HEK293 (cell line): ENCODE measurements around the gene RELB.

Experiments
- EGR2 ChIP-seq: fragments of 450-650 bp; formaldehyde crosslinking; IDR thresholded peaks from 2 replicates; pipeline ENCODE4 v1.5.1; 2016; ENCODE audit warnings: low read depth, missing biosample characterization, missing genetic modification characterization
- FEZF1 ChIP-seq: fragments of 450-650 bp; formaldehyde crosslinking; IDR thresholded peaks from 2 replicates; pipeline ENCODE4 v1.5.1; 2016; ENCODE audit warnings: missing biosample characterization, missing genetic modification characterization
- HOXC10 ChIP-seq: sonication (generic); formaldehyde crosslinking; IDR thresholded peaks from 2 replicates; pipeline ENCODE4 v1.8.1; 2023; ENCODE audit warnings: mild to moderate bottlenecking, missing genetic modification reagents
- PATZ1 ChIP-seq: fragments of 450-650 bp; formaldehyde crosslinking; IDR thresholded peaks from 2 replicates; pipeline ENCODE4 v1.5.1; 2016; ENCODE audit warnings: missing biosample characterization, missing genetic modification characterization
- SALL2 ChIP-seq: fragments of 450-650 bp; formaldehyde crosslinking; IDR thresholded peaks from 2 replicates; pipeline ENCODE4 v1.5.0; 2017; ENCODE audit warnings: missing biosample characterization, mild to moderate bottlenecking, missing genetic modification characterization, borderline replicate concordance
- ZBTB49 ChIP-seq: fragments of 450-650 bp; formaldehyde crosslinking; IDR thresholded peaks from 2 replicates; pipeline ENCODE4 v1.5.1; 2016; ENCODE audit warnings: missing biosample characterization, missing genetic modification characterization, low read depth
- ZNF248 ChIP-seq: fragments of 450-650 bp; formaldehyde crosslinking; IDR thresholded peaks from 2 replicates; pipeline ENCODE4 v1.5.1; 2017; ENCODE audit warnings: missing biosample characterization, missing genetic modification characterization
- ZNF302 ChIP-seq: fragments of 450-650 bp; formaldehyde crosslinking; IDR thresholded peaks from 2 replicates; pipeline ENCODE4 v1.5.1; 2016; ENCODE audit warnings: missing biosample characterization, missing genetic modification characterization, low read depth
- ZNF350 ChIP-seq: fragments of 450-650 bp; formaldehyde crosslinking; IDR thresholded peaks from 2 replicates; pipeline ENCODE4 v1.5.0; 2017; ENCODE audit warnings: missing biosample characterization, mild to moderate bottlenecking, missing genetic modification characterization
- ZNF398 ChIP-seq: fragments of 450-650 bp; formaldehyde crosslinking; IDR thresholded peaks from 2 replicates; pipeline ENCODE4 v1.5.1; 2017; ENCODE audit warnings: missing biosample characterization, missing genetic modification characterization
- ZNF416 ChIP-seq: fragments of 450-650 bp; formaldehyde crosslinking; IDR thresholded peaks from 2 replicates; pipeline ENCODE4 v1.5.1; 2016; ENCODE audit warnings: missing biosample characterization, missing genetic modification characterization
- ZNF449 ChIP-seq: fragments of 450-650 bp; formaldehyde crosslinking; IDR thresholded peaks from 2 replicates; pipeline ENCODE4 v1.5.1; 2017; ENCODE audit warnings: missing biosample characterization, mild to moderate bottlenecking, missing genetic modification characterization, moderate library complexity
- ZNF510 ChIP-seq: fragments of 450-650 bp; formaldehyde crosslinking; IDR thresholded peaks from 2 replicates; pipeline ENCODE4 v1.5.1; 2018; ENCODE audit warnings: mild to moderate bottlenecking, missing genetic modification characterization, missing biosample characterization; ENCODE audit not compliant: insufficient replicate concordance
- ZNF544 ChIP-seq: fragments of 450-650 bp; formaldehyde crosslinking; IDR thresholded peaks from 2 replicates; pipeline ENCODE4 v1.5.0; 2017; ENCODE audit warnings: missing biosample characterization, missing genetic modification characterization
- ZNF571 ChIP-seq: fragments of 450-650 bp; formaldehyde crosslinking; IDR thresholded peaks from 2 replicates; pipeline ENCODE4 v1.5.0; 2017; ENCODE audit warnings: missing biosample characterization, missing genetic modification characterization
- ZNF585B ChIP-seq: fragments of 450-650 bp; formaldehyde crosslinking; IDR thresholded peaks from 2 replicates; pipeline ENCODE4 v1.5.1; 2016; ENCODE audit warnings: missing biosample characterization, missing genetic modification characterization
- ZNF623 ChIP-seq: fragments of 450-650 bp; formaldehyde crosslinking; IDR thresholded peaks from 2 replicates; pipeline ENCODE4 v1.5.1; 2016; ENCODE audit warnings: missing biosample characterization, missing genetic modification characterization
- ZNF660 ChIP-seq: fragments of 450-650 bp; IDR thresholded peaks from 2 replicates; pipeline ENCODE4 v1.5.1; 2018; ENCODE audit warnings: missing biosample characterization, mild to moderate bottlenecking, missing genetic modification characterization
- TF ChIP-seq, protein P1 (sequence below): fragments of 450-650 bp; formaldehyde crosslinking; IDR thresholded peaks from 2 replicates; pipeline ENCODE4 v1.5.1; 2016; ENCODE audit warnings: missing biosample characterization, missing genetic modification characterization
- TF ChIP-seq, protein P2 (sequence below): fragments of 450-650 bp; formaldehyde crosslinking; IDR thresholded peaks from 2 replicates; pipeline ENCODE4 v1.5.1; 2016; ENCODE audit warnings: missing biosample characterization, missing genetic modification characterization
- TF ChIP-seq, protein P3 (sequence below): fragments of 450-650 bp; formaldehyde crosslinking; conservative IDR thresholded peaks from 2 replicates; pipeline ENCODE4 v1.5.1; 2016; ENCODE audit warnings: low read depth, missing biosample characterization, missing genetic modification characterization

RELB gene

DNA sequence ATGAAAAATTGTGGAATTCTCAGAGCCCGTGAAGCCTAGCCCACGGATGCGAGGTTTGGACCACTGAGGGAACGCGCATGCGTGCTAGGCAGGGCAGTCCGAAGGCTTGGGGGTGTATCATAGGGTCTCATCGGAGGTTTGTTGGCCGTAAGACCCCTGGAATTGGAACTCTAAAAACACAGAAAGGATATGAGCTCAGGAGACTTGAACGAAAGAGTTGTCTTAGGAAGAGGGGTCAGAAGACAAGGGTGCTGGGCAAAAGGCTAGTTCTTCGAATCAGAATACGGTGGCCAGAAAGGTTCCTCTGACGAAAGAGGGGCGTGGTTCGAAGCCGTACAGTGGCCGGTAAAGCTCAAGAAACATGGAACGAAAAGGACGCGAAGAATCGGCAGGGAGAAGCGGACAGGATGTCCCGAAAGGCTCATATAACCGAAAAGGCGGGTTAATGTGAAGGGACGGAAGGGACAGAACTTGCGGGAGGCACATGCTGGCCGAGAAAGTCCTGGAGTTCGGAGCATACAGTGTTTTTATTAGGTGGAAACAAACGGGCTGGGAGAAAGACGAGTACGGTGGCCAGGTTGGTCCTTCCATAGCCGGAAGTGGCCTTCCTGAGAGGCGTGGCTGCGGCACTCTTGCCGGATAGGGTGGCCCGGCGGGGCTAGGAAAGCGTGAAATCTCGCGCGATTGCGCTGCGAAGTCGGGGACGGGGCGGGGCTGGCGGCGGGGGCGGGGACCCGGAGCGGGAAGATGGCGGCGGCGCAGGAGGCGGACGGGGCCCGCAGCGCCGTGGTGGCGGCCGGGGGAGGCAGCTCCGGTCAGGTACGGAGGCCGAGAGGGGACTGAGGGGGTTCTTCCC lies 46.4 kb upstream of the RELB start, which contains the start of gene CLPTM1 (continued):
- TF ChIP-seq ZBTB49 (tag by site-specific recombination) (no peak), EGR2 (tag by site-specific recombination) (no peak), ZNF544 (tag by site-specific recombination) (no peak), ZNF248 (tag by site-specific recombination) (no peak), SALL2 (tag by site-specific recombination) (no peak), ZNF416 (tag by site-specific recombination) (no peak), PATZ1 (tag by site-specific recombination) (0 out of 2 replicates have a peak, but pooled peaks have one; percentile 44), ZNF510 (no peak), ZNF449 (tag by site-specific recombination) (0 out of 2 replicates have a peak, but pooled peaks have one; percentile 11), ZNF302 (tag by site-specific recombination) (no peak), HOXC10 (CRISPR knock-in tag) (no peak), ZNF350 (tag by site-specific recombination) (no peak), ZNF398 (no peak), ZNF585B (tag by site-specific recombination) (no peak), FEZF1 (tag by site-specific recombination) (peak; percentile 63; the same call in 1 of the 2 replicates), ZNF660 (tag by site-specific recombination) (peak; percentile 59), ZNF571 (tag by site-specific recombination) (no peak), ZNF623 (no peak)
- TF ChIP-seq, protein P1, sequence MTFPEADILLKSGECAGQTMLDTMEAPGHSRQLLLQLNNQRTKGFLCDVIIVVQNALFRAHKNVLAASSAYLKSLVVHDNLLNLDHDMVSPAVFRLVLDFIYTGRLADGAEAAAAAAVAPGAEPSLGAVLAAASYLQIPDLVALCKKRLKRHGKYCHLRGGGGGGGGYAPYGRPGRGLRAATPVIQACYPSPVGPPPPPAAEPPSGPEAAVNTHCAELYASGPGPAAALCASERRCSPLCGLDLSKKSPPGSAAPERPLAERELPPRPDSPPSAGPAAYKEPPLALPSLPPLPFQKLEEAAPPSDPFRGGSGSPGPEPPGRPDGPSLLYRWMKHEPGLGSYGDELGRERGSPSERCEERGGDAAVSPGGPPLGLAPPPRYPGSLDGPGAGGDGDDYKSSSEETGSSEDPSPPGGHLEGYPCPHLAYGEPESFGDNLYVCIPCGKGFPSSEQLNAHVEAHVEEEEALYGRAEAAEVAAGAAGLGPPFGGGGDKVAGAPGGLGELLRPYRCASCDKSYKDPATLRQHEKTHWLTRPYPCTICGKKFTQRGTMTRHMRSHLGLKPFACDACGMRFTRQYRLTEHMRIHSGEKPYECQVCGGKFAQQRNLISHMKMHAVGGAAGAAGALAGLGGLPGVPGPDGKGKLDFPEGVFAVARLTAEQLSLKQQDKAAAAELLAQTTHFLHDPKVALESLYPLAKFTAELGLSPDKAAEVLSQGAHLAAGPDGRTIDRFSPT: no peak
- TF ChIP-seq, protein P2, sequence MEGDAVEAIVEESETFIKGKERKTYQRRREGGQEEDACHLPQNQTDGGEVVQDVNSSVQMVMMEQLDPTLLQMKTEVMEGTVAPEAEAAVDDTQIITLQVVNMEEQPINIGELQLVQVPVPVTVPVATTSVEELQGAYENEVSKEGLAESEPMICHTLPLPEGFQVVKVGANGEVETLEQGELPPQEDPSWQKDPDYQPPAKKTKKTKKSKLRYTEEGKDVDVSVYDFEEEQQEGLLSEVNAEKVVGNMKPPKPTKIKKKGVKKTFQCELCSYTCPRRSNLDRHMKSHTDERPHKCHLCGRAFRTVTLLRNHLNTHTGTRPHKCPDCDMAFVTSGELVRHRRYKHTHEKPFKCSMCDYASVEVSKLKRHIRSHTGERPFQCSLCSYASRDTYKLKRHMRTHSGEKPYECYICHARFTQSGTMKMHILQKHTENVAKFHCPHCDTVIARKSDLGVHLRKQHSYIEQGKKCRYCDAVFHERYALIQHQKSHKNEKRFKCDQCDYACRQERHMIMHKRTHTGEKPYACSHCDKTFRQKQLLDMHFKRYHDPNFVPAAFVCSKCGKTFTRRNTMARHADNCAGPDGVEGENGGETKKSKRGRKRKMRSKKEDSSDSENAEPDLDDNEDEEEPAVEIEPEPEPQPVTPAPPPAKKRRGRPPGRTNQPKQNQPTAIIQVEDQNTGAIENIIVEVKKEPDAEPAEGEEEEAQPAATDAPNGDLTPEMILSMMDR (tag by site-specific recombination): no peak
- TF ChIP-seq, protein P3, sequence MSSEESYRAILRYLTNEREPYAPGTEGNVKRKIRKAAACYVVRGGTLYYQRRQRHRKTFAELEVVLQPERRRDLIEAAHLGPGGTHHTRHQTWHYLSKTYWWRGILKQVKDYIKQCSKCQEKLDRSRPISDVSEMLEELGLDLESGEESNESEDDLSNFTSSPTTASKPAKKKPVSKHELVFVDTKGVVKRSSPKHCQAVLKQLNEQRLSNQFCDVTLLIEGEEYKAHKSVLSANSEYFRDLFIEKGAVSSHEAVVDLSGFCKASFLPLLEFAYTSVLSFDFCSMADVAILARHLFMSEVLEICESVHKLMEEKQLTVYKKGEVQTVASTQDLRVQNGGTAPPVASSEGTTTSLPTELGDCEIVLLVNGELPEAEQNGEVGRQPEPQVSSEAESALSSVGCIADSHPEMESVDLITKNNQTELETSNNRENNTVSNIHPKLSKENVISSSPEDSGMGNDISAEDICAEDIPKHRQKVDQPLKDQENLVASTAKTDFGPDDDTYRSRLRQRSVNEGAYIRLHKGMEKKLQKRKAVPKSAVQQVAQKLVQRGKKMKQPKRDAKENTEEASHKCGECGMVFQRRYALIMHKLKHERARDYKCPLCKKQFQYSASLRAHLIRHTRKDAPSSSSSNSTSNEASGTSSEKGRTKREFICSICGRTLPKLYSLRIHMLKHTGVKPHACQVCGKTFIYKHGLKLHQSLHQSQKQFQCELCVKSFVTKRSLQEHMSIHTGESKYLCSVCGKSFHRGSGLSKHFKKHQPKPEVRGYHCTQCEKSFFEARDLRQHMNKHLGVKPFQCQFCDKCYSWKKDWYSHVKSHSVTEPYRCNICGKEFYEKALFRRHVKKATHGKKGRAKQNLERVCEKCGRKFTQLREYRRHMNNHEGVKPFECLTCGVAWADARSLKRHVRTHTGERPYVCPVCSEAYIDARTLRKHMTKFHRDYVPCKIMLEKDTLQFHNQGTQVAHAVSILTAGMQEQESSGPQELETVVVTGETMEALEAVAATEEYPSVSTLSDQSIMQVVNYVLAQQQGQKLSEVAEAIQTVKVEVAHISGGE (tag by site-specific recombination): peak; percentile 90
